K562 (cell line): ENCODE data around the gene OPCML. TPM values are rescaled to one million over a fixed set of nuclear protein-coding genes. Genes with fewer than 3 reads are reported as not detected.

ENCODE experiments used
- ATAC-seq: fragments of 200-7000 bp; cut with Tn5 transposase; 3 replicates; pipeline ENCODE4 v1.9.1; 2020; ENCODE audit warnings: moderate library complexity
- BruUV-seq: library from RNA; stranded (reverse); fragments of 400-500 nt; replicated peaks from 2 replicates; lab custom pipeline; 2021; lab: Mats Ljungman, UMichigan
- CTCF ChIA-PET: fragments of 300-600 bp; formaldehyde crosslinking; extraction: SDS; loops from one replicate; lab custom pipeline; 2021; ENCODE audit warnings: low intra/inter-chr PET ratio; lab: Yijun Ruan, JAX
- POLR2A ChIA-PET: fragments of 300-600, 350-650 bp; sonication (Branson Sonifier 250); formaldehyde crosslinking; extraction: SDS; loops from one replicate; lab custom pipeline; 2021; ENCODE audit warnings: antibody characterized with exemption, inconsistent platforms; lab: Yijun Ruan, JAX
- DNase-seq, 4 experiments: peaks; one replicate each; pipeline versions ENCODE4 v3.0.0 to v3.0.0-alpha.2; 2011 to 2018; ENCODE audit warnings: low spot score in 3 of 4, mixed read lengths in 3 of 4; ENCODE audit errors: extremely low read depth in 1 of 4
- FAIRE-seq: peaks from 2 replicates; lab custom pipeline; 2011; peaks lifted over from hg19 to GRCh38; lab: Jason Lieb, UNC
- H2AFZ ChIP-seq: 2 replicates; pipeline ENCODE4 v1.6.0; 2011; ENCODE audit warnings: low read depth, low read length, control low read depth, inconsistent platforms
- H3K27ac ChIP-seq: fragments of 200-600 bp; 3 replicates; pipeline ENCODE4 v1.8.0; 2011; ENCODE audit warnings: low read depth, mild to moderate bottlenecking, control low read depth, inconsistent platforms, low read length, moderate library complexity, mixed read lengths; ENCODE audit errors: extremely low read depth
- H3K27me3 ChIP-seq, 2 experiments: fragments of 300-600 bp in 1 of 2; 2 replicates in 1 of 2; 3 replicates in 1 of 2; pipeline versions ENCODE4 v1.6.0 to v1.8.0; 2011; ENCODE audit warnings: inconsistent platforms in 2 of 2, low read length in 2 of 2, mild to moderate bottlenecking in 1 of 2, mixed read lengths in 1 of 2, moderate library complexity in 1 of 2; ENCODE audit not compliant: control insufficient read depth in 2 of 2, insufficient read depth in 2 of 2
- H3K36me3 ChIP-seq: fragments of 300-600 bp; 3 replicates; pipeline ENCODE4 v1.8.0; 2011; ENCODE audit warnings: mild to moderate bottlenecking, low read length, inconsistent platforms; ENCODE audit not compliant: control insufficient read depth, insufficient read depth
- H3K4me1 ChIP-seq, 2 experiments: fragments of 200-600 bp in 1 of 2; replicated peaks in 1 of 2; 2 replicates in 1 of 2; 3 replicates in 1 of 2; pipeline versions ENCODE4 v1.5.1 to v1.8.0; 2011; ENCODE audit warnings: inconsistent platforms in 2 of 2, low read length in 2 of 2, mild to moderate bottlenecking in 1 of 2, mixed read lengths in 1 of 2, moderate library complexity in 1 of 2; ENCODE audit not compliant: control insufficient read depth in 2 of 2, insufficient read depth in 2 of 2
- H3K4me2 ChIP-seq: 2 replicates; pipeline ENCODE4 v1.6.1; 2011; ENCODE audit warnings: low read length, control low read depth, inconsistent platforms, mixed read lengths; ENCODE audit not compliant: insufficient read depth
- H3K4me3 ChIP-seq: fragments of 200-600 bp; sonication (generic), shearing (Covaris generic); 2 replicates; pipeline ENCODE4 v1.5.1; 2016; ENCODE audit warnings: control low read depth, inconsistent platforms
- H3K79me2 ChIP-seq: fragments of 200-600 bp; 3 replicates; pipeline ENCODE4 v1.8.0; 2011; ENCODE audit warnings: low read length, inconsistent platforms; ENCODE audit not compliant: control insufficient read depth, insufficient read depth
- H3K9ac ChIP-seq, 2 experiments: 2 replicates each; pipeline versions ENCODE4 v1.6.0 to v1.6.1; 2011; ENCODE audit warnings: low read depth in 2 of 2, low read length in 2 of 2, control low read depth in 1 of 2, inconsistent platforms in 1 of 2, mild to moderate bottlenecking in 1 of 2, mixed read lengths in 1 of 2; ENCODE audit not compliant: insufficient read depth in 1 of 2
- H3K9me1 ChIP-seq: one replicate; pipeline ENCODE4 v1.6.0; 2011; ENCODE audit warnings: inconsistent platforms, mild to moderate bottlenecking, low read length, moderate library complexity; ENCODE audit not compliant: control insufficient read depth, insufficient read depth
- H3K9me3 ChIP-seq: replicated peaks from 2 replicates; pipeline ENCODE4 v1.5.1; 2011; ENCODE audit warnings: low read depth, low read length, inconsistent platforms; ENCODE audit not compliant: control insufficient read depth, insufficient read depth
- H4K20me1 ChIP-seq: replicated peaks from 2 replicates; pipeline ENCODE4 v1.6.1; 2011; ENCODE audit warnings: low read length, inconsistent platforms, mixed read lengths; ENCODE audit not compliant: control insufficient read depth, insufficient read depth
- ARID2 ChIP-seq: fragments of 450-650 bp; IDR thresholded peaks from 2 replicates; pipeline ENCODE4 v1.6.1; 2017; ENCODE audit warnings: antibody characterized with exemption, mild to moderate bottlenecking
- CLOCK ChIP-seq: fragments of 250-450 bp; sonication (Bioruptor Pico); IDR thresholded peaks from 2 replicates; pipeline ENCODE4 v1.4.0; 2020; ENCODE audit warnings: mild to moderate bottlenecking, moderate library complexity, borderline replicate concordance
- HNRNPK ChIP-seq: fragments of 200-400 bp; formaldehyde crosslinking; IDR thresholded peaks from one replicate; pipeline ENCODE4 v1.6.1; 2018; ENCODE audit warnings: mild to moderate bottlenecking, low read depth, low read length; ENCODE audit not compliant: poor library complexity, severe bottlenecking
- NFE2L1 ChIP-seq: fragments of 450-650 bp; IDR thresholded peaks from 2 replicates; pipeline ENCODE4 v1.6.1; 2016; ENCODE audit warnings: missing genetic modification characterization, low read depth, mild to moderate bottlenecking, missing compliant biosample characterization, moderate library complexity, borderline replicate concordance
- POU5F1 ChIP-seq: fragments of 150-350 bp; IDR thresholded peaks from 2 replicates; pipeline ENCODE4 v1.6.1; 2014; ENCODE audit warnings: borderline replicate concordance, low read length, low read depth, mild to moderate bottlenecking; ENCODE audit not compliant: partially characterized antibody
- SMC3 ChIP-seq: conservative IDR thresholded peaks from 2 replicates; pipeline ENCODE4 v1.6.1; 2011; ENCODE audit warnings: low read depth, low read length, improper control_type of control experiment; ENCODE audit not compliant: insufficient read depth
- YBX1 ChIP-seq: fragments of 450-650 bp; IDR thresholded peaks from 2 replicates; pipeline ENCODE4 v1.7.1; 2016; ENCODE audit warnings: mild to moderate bottlenecking
- ZBTB49 ChIP-seq: sonication (generic); formaldehyde crosslinking; IDR thresholded peaks from 2 replicates; pipeline ENCODE4 v1.8.0; 2022; ENCODE audit warnings: missing genetic modification reagents, mild to moderate bottlenecking, borderline replicate concordance
- ZNF224 ChIP-seq: sonication (generic); formaldehyde crosslinking; IDR thresholded peaks from 2 replicates; pipeline ENCODE4 v1.8.0; 2022; ENCODE audit warnings: mild to moderate bottlenecking, missing genetic modification reagents
- ZNF699 ChIP-seq: fragments of 250-450 bp; sonication (Bioruptor Pico); IDR thresholded peaks from 2 replicates; pipeline ENCODE4 v1.8.0; 2021; ENCODE audit warnings: mild to moderate bottlenecking, moderate library complexity; ENCODE audit not compliant: insufficient replicate concordance
- WGBS: fragments of 100-300 bp; shearing (Covaris generic); methylation state at CpG from one replicate; pipeline ENCODE4 v1.1.6; 2016; ENCODE audit warnings: low coverage, mixed read lengths; ENCODE audit not compliant: insufficient coverage; ENCODE audit errors: missing lambda C conversion rate; 5-methylcytosine and 5-hydroxymethylcytosine counted together
- in situ Hi-C: fragments of 300-500 bp; cut with MboI; formaldehyde crosslinking; loops from 4 replicates; pipeline ENCODE4 v1.15.0; 2018; ENCODE audit warnings: inconsistent platforms, mixed read lengths
- intact Hi-C: fragments of 100-400 bp; cut with micrococcal nuclease; formaldehyde crosslinking; loops from 2 replicates; pipeline ENCODE4 v1.14.2; 2022
- polyA plus RNA-seq, 8 experiments: library from polyadenylated mRNA; depleted of rRNA in 4 of 8; stranded (reverse) in 5 of 8; unstranded in 3 of 8; fragments of >200 nt; fragmentation: Nextera tagmentation in 2 of 8; fragmentation: Illumina TruSeq in 1 of 8; extraction: Ambion mirVana in 2 of 8; extraction: Trizol in 1 of 8; gene quantifications; 2 replicates each; pipeline versions ENCODE4 v1.2.1 to v1.2.3, GENCODE V29; 2011 to 2014; ENCODE audit warnings: inconsistent platforms in 1 of 8, missing spikeins in 1 of 8
- total RNA-seq, 7 experiments: library from RNA; depleted of rRNA in 6 of 7; stranded (reverse); fragments of >200 nt in 6 of 7; fragmentation: Illumina TruSeq in 2 of 7; extraction: Trizol in 2 of 7; gene quantifications; 2 replicates each; pipeline versions ENCODE4 v1.2.1 to v1.2.3, GENCODE V29; 2011 to 2021; ENCODE audit warnings: low replicate concordance in 1 of 7

OPCML gene
- total and polyA plus RNA-seq, 9 of the 15 experiments (the other 6 are each of a cell fraction or from before 2014, with no cell fraction given): not detected

- H3K4me1 ChIP-seq: no peaks in the 10 kb centered on the region
- ChIA-PET POLR2A (no interaction called here), CTCF (no interaction called here)
- H3K4me2 ChIP-seq: no peak overlapping the region
- H3K36me3 ChIP-seq: no peaks in the 10 kb centered on the region
- H3K27me3 ChIP-seq: no peaks in the 10 kb centered on the region
- ATAC-seq: no peak
- TF ChIP-seq ZBTB49 (CRISPR knock-in tag): no peak
- TF ChIP-seq ZNF699 (CRISPR knock-in tag): no peak
- no peak for TF ChIP-seq POU5F1
- TF ChIP-seq CLOCK (CRISPR knock-in tag): no peak
- no peak for TF ChIP-seq ARID2
- no peak for TF ChIP-seq NFE2L1 (tag)
- TF ChIP-seq SMC3: no peak
- TF ChIP-seq HNRNPK: no peak
- TF ChIP-seq YBX1: no peak
- no peak for TF ChIP-seq ZNF224
- no peak overlapping the region for H3K9ac ChIP-seq
- no peaks in the 10 kb centered on the region for H3K9me1 ChIP-seq
- in situ Hi-C loops: no loop called here
- 1% methylated on average over 5 of the region's 5 CpGs for WGBS
- DNase-seq: no peak
- no peaks in the 10 kb centered on the region for H3K79me2 ChIP-seq
- no peak for FAIRE-seq
- no peak overlapping the region for H2AFZ ChIP-seq
- H3K9me3 ChIP-seq: no peaks in the 10 kb centered on the region; the same call in 1 of the 2 replicates
- intact Hi-C loops: no loop called here
- BruUV-seq: no TSS peak
- H4K20me1 ChIP-seq: no peaks in the 10 kb centered on the region
- no peak overlapping the region for H3K27ac ChIP-seq
- H3K4me3 ChIP-seq: no peak overlapping the region
Observed at GRCh38 chr11:133029107-133029506, 503.2 kb downstream of the OPCML start.
